Parathyroid adenoma (tissue), 2 donors: ENCODE data around the gene BSCL2.

Source experiments
- H2AFZ ChIP-seq: fragments of 300-600 bp; sonication (generic); one replicate; pipeline ENCODE4 v1.7.0; 2017; ENCODE audit warnings: antibody characterized with exemption, mild to moderate bottlenecking
- H3K27ac ChIP-seq: fragments of 300-600 bp; sonication (generic); one replicate; pipeline ENCODE4 v1.7.0; 2017
- H3K27me3 ChIP-seq: fragments of 300-600 bp; sonication (generic); one replicate; pipeline ENCODE4 v1.7.0; 2017; ENCODE audit warnings: low read length; ENCODE audit not compliant: control insufficient read depth, insufficient read depth
- H3K36me3 ChIP-seq: fragments of 300-600 bp; sonication (generic); one replicate; pipeline ENCODE4 v1.7.0; 2017; ENCODE audit warnings: low read length; ENCODE audit not compliant: control insufficient read depth, insufficient read depth
- H3K4me1 ChIP-seq: fragments of 300-600 bp; sonication (generic); one replicate; pipeline ENCODE4 v1.7.0; 2017; ENCODE audit warnings: control low read depth
- H3K4me2 ChIP-seq: fragments of 300-600 bp; sonication (generic); one replicate; pipeline ENCODE4 v1.7.0; 2017; ENCODE audit warnings: low read length
- H3K4me3 ChIP-seq: fragments of 300-600 bp; sonication (generic); one replicate; pipeline ENCODE4 v1.7.0; 2017; ENCODE audit warnings: low read depth, low read length
- H3K79me2 ChIP-seq: fragments of 300-600 bp; sonication (generic); one replicate; pipeline ENCODE4 v1.7.0; 2017; ENCODE audit warnings: control low read depth
- H3K9ac ChIP-seq: fragments of 300-600 bp; sonication (generic); one replicate; pipeline ENCODE4 v1.7.0; 2017; ENCODE audit warnings: mild to moderate bottlenecking
- H3K9me3 ChIP-seq: fragments of 300-600 bp; sonication (generic); one replicate; pipeline ENCODE4 v1.7.0; 2017; ENCODE audit warnings: low read length; ENCODE audit not compliant: control insufficient read depth
- TF ChIP-seq, protein P1 (sequence below): fragments of 300-600 bp; sonication (generic); IDR thresholded peaks from one replicate; pipeline ENCODE4 v1.7.0; 2017; ENCODE audit warnings: antibody characterized with exemption, mild to moderate bottlenecking
- donor health status: primary hyperparathyroidism.

BSCL2 gene

DNA sequence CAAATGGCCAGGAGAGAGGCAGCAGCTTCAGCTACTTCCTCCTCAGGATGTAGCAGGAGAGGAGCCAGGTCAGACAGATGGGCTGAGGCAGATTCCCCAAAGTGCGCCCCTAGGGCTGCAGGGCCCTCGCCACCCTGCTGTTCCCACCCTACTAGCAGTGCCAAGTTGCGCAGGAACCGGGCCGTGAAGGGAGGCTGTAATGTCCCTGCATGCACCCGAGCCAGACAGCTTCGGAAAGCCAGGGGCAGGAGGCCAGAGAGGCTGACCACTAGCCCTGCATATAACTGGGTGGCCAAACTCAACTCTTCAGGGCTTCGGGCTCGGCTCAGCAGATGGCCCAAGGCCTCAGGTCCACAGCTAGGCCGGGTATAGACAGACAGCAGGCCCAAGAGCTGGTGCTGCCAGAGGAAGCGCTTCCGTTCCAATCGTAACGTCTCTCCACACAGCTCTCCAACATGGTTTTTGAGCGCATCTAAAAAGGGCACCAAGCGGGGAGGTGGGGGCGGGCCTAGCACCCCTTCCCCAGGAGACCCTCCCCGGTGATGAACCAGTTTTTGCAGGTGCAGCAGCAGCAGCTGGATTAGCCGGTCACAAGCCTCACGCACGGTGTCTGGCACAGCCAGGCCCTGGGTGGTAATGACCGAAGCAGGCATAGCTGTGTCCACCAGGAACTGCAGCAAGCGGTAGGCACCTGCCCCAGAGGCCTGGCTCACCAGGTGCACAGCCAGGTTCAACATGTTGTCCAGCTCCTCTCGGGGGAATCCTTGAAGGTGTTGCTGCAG, 58.8 kb downstream of the BSCL2 start:
- TF ChIP-seq, protein P1, sequence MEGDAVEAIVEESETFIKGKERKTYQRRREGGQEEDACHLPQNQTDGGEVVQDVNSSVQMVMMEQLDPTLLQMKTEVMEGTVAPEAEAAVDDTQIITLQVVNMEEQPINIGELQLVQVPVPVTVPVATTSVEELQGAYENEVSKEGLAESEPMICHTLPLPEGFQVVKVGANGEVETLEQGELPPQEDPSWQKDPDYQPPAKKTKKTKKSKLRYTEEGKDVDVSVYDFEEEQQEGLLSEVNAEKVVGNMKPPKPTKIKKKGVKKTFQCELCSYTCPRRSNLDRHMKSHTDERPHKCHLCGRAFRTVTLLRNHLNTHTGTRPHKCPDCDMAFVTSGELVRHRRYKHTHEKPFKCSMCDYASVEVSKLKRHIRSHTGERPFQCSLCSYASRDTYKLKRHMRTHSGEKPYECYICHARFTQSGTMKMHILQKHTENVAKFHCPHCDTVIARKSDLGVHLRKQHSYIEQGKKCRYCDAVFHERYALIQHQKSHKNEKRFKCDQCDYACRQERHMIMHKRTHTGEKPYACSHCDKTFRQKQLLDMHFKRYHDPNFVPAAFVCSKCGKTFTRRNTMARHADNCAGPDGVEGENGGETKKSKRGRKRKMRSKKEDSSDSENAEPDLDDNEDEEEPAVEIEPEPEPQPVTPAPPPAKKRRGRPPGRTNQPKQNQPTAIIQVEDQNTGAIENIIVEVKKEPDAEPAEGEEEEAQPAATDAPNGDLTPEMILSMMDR, result no peak
- no peak overlapping the region for H3K9ac ChIP-seq
- no peaks in the 10 kb centered on the region for H3K27me3 ChIP-seq
- H3K36me3 ChIP-seq, result no peaks in the 10 kb centered on the region
- H3K9me3 ChIP-seq, result no peaks in the 10 kb centered on the region
- no peak overlapping the region for H3K4me3 ChIP-seq
- H3K4me2 ChIP-seq, result no peak overlapping the region
- peaks cover 3% of the 10 kb centered on the region for H3K4me1 ChIP-seq
- H3K79me2 ChIP-seq, result peaks cover 14% of the 10 kb centered on the region
- no peak overlapping the region for H3K27ac ChIP-seq
- no peak overlapping the region for H2AFZ ChIP-seq

DNA sequence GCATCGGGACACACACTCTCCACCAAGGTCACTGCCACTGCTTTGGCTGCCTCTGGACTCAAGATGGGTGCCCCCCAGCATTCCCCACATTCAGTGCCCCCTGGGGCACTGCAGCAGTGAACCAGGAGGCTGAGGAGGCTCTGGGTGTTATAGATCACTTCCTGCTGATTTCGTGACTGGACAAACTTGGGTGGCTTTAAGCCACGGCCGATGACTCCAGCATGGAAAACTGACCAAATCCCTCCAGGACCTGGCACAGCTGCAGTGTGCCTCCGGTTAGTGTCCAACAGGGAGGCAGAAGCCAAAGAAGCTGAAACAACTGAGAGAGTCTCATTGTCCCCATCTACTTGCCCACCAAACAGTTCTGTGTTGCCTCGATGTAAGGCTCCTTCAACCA, 59.6 kb downstream of the BSCL2 start:
- Histone ChIP-seq H3K9me3 (no peaks in the 10 kb centered on the region), H3K27me3 (no peaks in the 10 kb centered on the region), H2AFZ (no peak overlapping the region), H3K79me2 (peaks cover 12% of the 10 kb centered on the region), H3K4me1 (peaks cover 3% of the 10 kb centered on the region), H3K4me2 (no peak overlapping the region), H3K27ac (no peak overlapping the region), H3K36me3 (no peaks in the 10 kb centered on the region), H3K9ac (no peak overlapping the region), H3K4me3 (no peak overlapping the region)
- TF ChIP-seq, protein P1, result no peak

DNA sequence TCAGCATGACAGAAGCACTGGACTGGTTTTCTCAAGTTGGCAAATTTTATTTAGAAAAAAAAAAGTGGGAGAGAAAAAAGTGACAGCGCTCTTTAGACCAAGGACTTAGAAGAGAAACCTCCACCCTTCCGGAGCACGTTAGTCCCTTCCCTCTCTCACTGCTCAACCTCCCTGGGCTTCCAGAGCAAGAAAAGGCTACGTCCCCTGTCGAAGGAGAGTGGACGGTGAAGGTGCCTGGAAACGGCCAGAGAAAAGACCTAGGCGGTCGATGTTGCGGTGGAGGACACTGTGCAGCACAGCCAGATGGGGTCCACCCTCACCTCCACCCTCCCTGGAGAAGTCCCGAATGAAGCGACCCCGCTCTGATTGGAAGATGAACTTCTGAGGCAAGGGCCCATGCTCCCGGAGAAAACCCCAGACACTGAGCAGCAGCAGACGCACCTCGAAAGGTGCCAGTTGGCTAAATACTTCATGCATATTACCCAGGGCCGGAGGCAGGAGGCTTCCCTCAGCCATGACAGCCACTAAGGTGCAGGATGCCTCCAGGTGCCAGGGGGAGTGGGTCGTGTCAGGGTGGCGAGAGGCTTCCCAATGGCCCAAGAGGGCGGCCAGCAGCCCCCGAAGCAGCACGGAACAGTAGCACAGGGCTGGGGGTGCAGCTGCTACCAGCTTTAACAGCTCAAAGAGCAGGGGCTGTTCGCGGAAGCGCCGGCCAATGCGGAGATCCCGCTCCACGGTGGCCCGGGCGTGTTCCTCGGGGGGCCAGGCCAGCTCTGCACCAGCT, 60.2 kb downstream of the BSCL2 start:
- no peak overlapping the region for H3K27ac ChIP-seq
- no peak overlapping the region for H3K4me3 ChIP-seq
- H2AFZ ChIP-seq, result no peak overlapping the region
- no peaks in the 10 kb centered on the region for H3K36me3 ChIP-seq
- H3K79me2 ChIP-seq, result peaks cover 10% of the 10 kb centered on the region
- peaks cover 3% of the 10 kb centered on the region for H3K4me1 ChIP-seq
- TF ChIP-seq, protein P1, result no peak
- no peak overlapping the region for H3K9ac ChIP-seq
- H3K4me2 ChIP-seq, result no peak overlapping the region
- H3K27me3 ChIP-seq, result no peaks in the 10 kb centered on the region
- H3K9me3 ChIP-seq, result no peaks in the 10 kb centered on the region

- H3K27me3 ChIP-seq, result no peaks in the 10 kb centered on the region
- peaks cover 3% of the 10 kb centered on the region for H3K4me1 ChIP-seq
- peak within 1 kb of the TSS; percentile 86 for H3K4me2 ChIP-seq
- no peaks in the 10 kb centered on the region for H3K36me3 ChIP-seq
- peaks cover 10% of the 10 kb centered on the region for H3K79me2 ChIP-seq
- H2AFZ ChIP-seq, result peak within 1 kb of the TSS; percentile 60
- H3K27ac ChIP-seq, result peak within 1 kb of the TSS; percentile 87
- H3K4me3 ChIP-seq, result peak within 1 kb of the TSS; percentile 76
- TF ChIP-seq, protein P1, result no peak
- peak within 1 kb of the TSS; percentile 35 for H3K9ac ChIP-seq
- no peaks in the 10 kb centered on the region for H3K9me3 ChIP-seq
These were observed 61.0 kb downstream of the BSCL2 start, which contains the start of gene GANAB for GRCh38 chr11:62645946-62646824. Gene GANAB, minus strand, starts transcription at chr11:62646613. Its CDS starts 14 bp downstream, at chr11:62646599.
